ENCODE results near the gene TLE2.

DNA sequence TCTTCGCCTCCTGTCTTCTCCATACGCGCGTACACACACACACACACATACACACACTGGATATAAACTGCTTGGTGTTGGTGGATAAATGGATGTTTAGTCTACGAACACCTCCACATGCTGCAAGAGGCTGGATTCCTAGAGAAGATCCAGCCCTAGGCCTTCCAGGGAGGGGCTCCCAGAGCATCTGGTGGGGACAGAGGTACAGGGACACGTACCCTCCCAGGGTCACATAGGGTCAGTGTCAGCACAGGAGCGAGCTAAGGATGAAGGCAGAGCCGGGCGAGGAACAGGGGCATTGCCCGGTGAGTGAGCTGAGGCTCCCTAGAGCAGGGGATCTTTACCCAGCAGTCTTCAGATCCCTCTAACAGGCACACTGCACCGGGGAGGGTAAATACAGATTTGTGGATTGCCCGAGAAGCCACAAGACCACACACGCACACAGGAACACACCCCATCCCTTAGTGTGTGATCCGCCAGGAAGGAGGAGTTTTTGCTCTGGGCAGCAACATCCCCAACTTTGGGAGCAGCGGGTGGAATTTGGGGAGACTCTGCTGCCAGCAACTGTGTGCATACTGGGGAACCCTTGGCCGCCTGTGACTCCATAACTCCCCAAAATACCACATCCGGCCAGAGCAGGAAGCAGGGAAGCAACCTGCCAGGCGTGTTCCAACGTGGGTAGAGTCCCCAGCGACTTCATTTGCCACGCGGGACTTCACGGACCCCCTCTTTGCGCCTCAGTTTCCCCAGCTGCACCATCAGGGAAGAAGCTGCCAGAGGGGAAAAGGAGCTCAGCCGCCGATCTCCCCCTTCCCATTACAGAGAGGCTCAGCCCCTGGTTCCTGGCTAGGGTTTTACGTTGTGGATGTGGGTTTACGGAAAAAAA, 5.8 kb upstream of the TLE2 start:
- TF ChIP-seq EZH2 (IDR thresholded peaks at IDR 0.05; ENCODE audit: borderline replicate concordance, low read depth, low read length) = no peak
- TF ChIP-seq FOXK1 (CRISPR knock-in tag; IDR thresholded peaks at IDR 0.05; ENCODE audit: borderline replicate concordance) = no peak
- no peak for TF ChIP-seq CEBPG (CRISPR knock-in tag; IDR thresholded peaks at IDR 0.05)
- TF ChIP-seq CEBPG (tag; conservative IDR thresholded peaks at IDR 0.05 in 1 of 2, IDR thresholded peaks at IDR 0.05 in 1 of 2) = no peak
- no peak for TF ChIP-seq ATF1 (CRISPR knock-in tag; IDR thresholded peaks at IDR 0.05)
- TF ChIP-seq ATF1 (tag; IDR thresholded peaks at IDR 0.05) = no peak
- TF ChIP-seq SETDB1 (IDR thresholded peaks at IDR 0.05; ENCODE audit: low read length) = no peak
- TF ChIP-seq, protein P1, sequence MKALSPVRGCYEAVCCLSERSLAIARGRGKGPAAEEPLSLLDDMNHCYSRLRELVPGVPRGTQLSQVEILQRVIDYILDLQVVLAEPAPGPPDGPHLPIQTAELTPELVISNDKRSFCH (CRISPR knock-in tag; IDR thresholded peaks at IDR 0.05) = no peak
- TF ChIP-seq, protein P1 (tag; IDR thresholded peaks at IDR 0.05) = peak; percentile 55; the same call in 1 of the 2 replicates
- TF ChIP-seq GABPB1 (CRISPR knock-in tag; IDR thresholded peaks at IDR 0.05) = peak; percentile 65
- TF ChIP-seq YY1 (IDR thresholded peaks at IDR 0.05; ENCODE audit: borderline replicate concordance in 1 of 3, control insufficient read depth in 1 of 3, extremely low read depth in 1 of 3, insufficient read depth in 3 of 3, insufficient read length in 1 of 3, insufficient replicate concordance in 2 of 3, low read depth in 1 of 3, low read length in 2 of 3) = no peak
- TF ChIP-seq CBX2 (IDR thresholded peaks at IDR 0.05; ENCODE audit: insufficient read depth, low read length, poor library complexity, severe bottlenecking) = no peak
- no peak for TF ChIP-seq ZNF3 (CRISPR knock-in tag; IDR thresholded peaks at IDR 0.05)
- no peak for TF ChIP-seq JUND (IDR thresholded peaks at IDR 0.05; ENCODE audit: borderline replicate concordance, low read depth, low read length)
- no peak for TF ChIP-seq JUND (tag; IDR thresholded peaks at IDR 0.05; ENCODE audit: borderline replicate concordance, low read depth, low read length)
- peak; percentile 66; the same call in 1 of the 2 replicates for TF ChIP-seq BRD4 (IDR thresholded peaks at IDR 0.05)
- TF ChIP-seq, protein P2, sequence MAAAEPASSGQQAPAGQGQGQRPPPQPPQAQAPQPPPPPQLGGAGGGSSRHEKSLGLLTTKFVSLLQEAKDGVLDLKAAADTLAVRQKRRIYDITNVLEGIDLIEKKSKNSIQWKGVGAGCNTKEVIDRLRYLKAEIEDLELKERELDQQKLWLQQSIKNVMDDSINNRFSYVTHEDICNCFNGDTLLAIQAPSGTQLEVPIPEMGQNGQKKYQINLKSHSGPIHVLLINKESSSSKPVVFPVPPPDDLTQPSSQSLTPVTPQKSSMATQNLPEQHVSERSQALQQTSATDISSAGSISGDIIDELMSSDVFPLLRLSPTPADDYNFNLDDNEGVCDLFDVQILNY (CRISPR knock-in tag; IDR thresholded peaks at IDR 0.05) = no peak
- no peak for TF ChIP-seq POLR2A (conservative IDR thresholded peaks at IDR 0.05)
